IMR-90 (cell line): ENCODE data around the gene USP25.

Experiments used
- CEBPB ChIP-seq: IDR thresholded peaks from 2 replicates; pipeline ENCODE4 v1.6.1; 2012; ENCODE audit warnings: low read depth, low read length, improper control_type of control experiment
- CHD1 ChIP-seq: IDR thresholded peaks from 2 replicates; pipeline ENCODE4 v1.6.1; 2012; ENCODE audit warnings: low read depth, low read length, improper control_type of control experiment
- FOS ChIP-seq: fragments of 150-350 bp; IDR thresholded peaks from 2 replicates; pipeline ENCODE4 v1.6.1; 2016; ENCODE audit warnings: low read depth, low read length
- MAFK ChIP-seq: IDR thresholded peaks from 2 replicates; pipeline ENCODE4 v1.6.1; 2012; ENCODE audit warnings: low read depth, low read length, improper control_type of control experiment
- MAZ ChIP-seq: IDR thresholded peaks from 2 replicates; pipeline ENCODE4 v1.6.1; 2012; ENCODE audit warnings: low read depth, mild to moderate bottlenecking, low read length, improper control_type of control experiment, moderate library complexity, borderline replicate concordance
- MXI1 ChIP-seq: IDR thresholded peaks from 2 replicates; pipeline ENCODE4 v1.6.1; 2012; ENCODE audit warnings: low read depth, mild to moderate bottlenecking, low read length, moderate library complexity, borderline replicate concordance
- POLR2A ChIP-seq: IDR thresholded peaks from 2 replicates; pipeline ENCODE4 v1.6.1; 2012; ENCODE audit warnings: mild to moderate bottlenecking, low read depth, low read length
- RAD21 ChIP-seq: IDR thresholded peaks from 2 replicates; pipeline ENCODE4 v1.6.1; 2012; ENCODE audit warnings: low read length, improper control_type of control experiment
- RCOR1 ChIP-seq: IDR thresholded peaks from 2 replicates; pipeline ENCODE4 v1.6.1; 2012; ENCODE audit warnings: mild to moderate bottlenecking, low read length, improper control_type of control experiment; ENCODE audit not compliant: insufficient replicate concordance
- TF ChIP-seq, protein P1 (sequence below): conservative IDR thresholded peaks from 2 replicates; pipeline ENCODE4 v1.5.1; 2012; ENCODE audit warnings: mild to moderate bottlenecking, low read depth, low read length, improper control_type of control experiment
- TF ChIP-seq, protein P2 (sequence below): fragments of 150-350 bp; IDR thresholded peaks from 2 replicates; pipeline ENCODE4 v1.6.1; 2017; ENCODE audit warnings: mild to moderate bottlenecking, antibody characterized with exemption, low read length, low read depth

DNA sequence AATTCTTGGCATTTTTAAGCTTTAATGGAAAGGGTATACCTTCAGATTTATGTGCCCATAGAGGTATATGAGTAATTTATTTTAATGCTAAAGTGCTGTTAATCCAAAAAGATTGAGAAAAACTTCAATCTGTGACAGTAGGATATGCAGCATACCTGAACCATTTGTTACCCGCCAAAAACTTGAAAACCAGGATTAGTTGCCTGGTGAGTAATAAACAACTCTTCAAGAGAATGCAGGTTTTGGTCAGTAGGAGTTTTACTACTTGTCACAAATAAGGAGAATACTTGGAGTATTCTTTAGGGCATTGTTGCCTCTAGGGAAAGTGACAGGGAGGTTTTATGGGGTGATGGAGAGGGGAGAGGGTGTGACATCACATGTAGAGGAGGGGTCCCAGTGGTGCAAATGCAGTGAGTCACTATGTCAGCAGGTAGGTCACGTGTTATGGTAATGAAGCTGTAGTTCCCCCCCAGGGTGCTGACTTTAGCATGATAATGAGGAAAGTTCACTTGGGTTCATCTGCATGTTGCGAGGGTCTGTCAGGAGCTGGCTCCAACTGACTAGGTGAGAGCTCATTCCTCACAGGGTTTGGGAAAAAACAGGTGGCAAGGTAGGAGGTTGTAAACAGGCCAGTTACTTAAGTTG, 23.1 kb downstream of the USP25 start:
- TF ChIP-seq, protein P1, sequence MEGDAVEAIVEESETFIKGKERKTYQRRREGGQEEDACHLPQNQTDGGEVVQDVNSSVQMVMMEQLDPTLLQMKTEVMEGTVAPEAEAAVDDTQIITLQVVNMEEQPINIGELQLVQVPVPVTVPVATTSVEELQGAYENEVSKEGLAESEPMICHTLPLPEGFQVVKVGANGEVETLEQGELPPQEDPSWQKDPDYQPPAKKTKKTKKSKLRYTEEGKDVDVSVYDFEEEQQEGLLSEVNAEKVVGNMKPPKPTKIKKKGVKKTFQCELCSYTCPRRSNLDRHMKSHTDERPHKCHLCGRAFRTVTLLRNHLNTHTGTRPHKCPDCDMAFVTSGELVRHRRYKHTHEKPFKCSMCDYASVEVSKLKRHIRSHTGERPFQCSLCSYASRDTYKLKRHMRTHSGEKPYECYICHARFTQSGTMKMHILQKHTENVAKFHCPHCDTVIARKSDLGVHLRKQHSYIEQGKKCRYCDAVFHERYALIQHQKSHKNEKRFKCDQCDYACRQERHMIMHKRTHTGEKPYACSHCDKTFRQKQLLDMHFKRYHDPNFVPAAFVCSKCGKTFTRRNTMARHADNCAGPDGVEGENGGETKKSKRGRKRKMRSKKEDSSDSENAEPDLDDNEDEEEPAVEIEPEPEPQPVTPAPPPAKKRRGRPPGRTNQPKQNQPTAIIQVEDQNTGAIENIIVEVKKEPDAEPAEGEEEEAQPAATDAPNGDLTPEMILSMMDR: no peak
- TF ChIP-seq CHD1: no peak
- no peak for TF ChIP-seq MAFK
- TF ChIP-seq, protein P2, sequence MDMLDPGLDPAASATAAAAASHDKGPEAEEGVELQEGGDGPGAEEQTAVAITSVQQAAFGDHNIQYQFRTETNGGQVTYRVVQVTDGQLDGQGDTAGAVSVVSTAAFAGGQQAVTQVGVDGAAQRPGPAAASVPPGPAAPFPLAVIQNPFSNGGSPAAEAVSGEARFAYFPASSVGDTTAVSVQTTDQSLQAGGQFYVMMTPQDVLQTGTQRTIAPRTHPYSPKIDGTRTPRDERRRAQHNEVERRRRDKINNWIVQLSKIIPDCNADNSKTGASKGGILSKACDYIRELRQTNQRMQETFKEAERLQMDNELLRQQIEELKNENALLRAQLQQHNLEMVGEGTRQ: no peak
- no peak for TF ChIP-seq FOS
- no peak for TF ChIP-seq MXI1
- no peak for TF ChIP-seq POLR2A
- no peak for TF ChIP-seq CEBPB
- TF ChIP-seq RAD21: no peak
- TF ChIP-seq RCOR1: no peak
- TF ChIP-seq MAZ: no peak
